HG03159 (cell line): ENCODE measurements around the gene PLXNA3.

Source experiments
- ATAC-seq: cut with Tn5 transposase; IDR thresholded peaks from one replicate; pipeline ENCODE4 v1.9.1; 2021; ENCODE audit warnings: mild to moderate bottlenecking, moderate library complexity; ENCODE audit not compliant: unreplicated experiment

PLXNA3 gene

DNA sequence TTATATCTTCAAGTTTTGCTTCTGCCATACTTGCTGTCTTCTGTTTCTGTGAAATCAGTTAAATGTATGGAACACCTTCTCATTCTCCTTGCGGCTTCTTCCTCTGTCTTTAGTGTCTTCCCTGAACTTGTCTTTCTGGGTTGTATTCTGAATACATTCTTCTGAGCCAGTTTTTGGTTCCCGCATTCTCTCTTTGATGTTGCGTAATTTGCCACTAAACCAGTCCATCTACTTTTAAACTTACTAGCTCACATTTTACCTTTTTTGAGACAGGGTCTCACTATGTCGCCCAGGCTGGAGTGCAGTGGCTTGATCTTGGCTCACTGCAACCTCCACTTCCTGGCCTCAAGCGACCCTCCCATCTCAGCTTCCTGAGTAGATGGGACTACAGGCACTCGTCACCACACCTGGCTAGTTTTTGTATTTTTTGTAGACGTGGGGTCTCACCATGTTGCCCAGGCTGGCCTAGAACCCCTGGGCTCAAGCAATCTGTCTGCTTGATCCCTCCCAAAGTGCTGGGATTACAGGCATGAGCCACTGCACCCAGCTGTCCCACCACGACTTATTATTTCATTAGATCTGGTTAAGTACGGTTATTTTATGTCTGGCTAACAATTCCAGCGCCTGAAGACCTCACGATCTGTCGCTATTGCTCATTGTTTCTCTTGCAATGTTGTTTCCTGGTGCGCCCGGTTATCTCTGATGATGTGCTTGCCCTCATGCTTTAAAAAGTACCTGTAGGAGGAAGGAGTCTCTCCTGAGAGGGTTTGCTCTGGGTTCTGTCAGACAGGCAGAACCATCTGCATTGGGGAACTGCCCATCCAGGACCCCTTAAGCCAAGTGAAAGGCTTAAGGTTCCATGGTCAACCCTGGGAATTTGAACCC lies 67.8 kb downstream of the PLXNA3 start:
- ATAC-seq = no peak

DNA sequence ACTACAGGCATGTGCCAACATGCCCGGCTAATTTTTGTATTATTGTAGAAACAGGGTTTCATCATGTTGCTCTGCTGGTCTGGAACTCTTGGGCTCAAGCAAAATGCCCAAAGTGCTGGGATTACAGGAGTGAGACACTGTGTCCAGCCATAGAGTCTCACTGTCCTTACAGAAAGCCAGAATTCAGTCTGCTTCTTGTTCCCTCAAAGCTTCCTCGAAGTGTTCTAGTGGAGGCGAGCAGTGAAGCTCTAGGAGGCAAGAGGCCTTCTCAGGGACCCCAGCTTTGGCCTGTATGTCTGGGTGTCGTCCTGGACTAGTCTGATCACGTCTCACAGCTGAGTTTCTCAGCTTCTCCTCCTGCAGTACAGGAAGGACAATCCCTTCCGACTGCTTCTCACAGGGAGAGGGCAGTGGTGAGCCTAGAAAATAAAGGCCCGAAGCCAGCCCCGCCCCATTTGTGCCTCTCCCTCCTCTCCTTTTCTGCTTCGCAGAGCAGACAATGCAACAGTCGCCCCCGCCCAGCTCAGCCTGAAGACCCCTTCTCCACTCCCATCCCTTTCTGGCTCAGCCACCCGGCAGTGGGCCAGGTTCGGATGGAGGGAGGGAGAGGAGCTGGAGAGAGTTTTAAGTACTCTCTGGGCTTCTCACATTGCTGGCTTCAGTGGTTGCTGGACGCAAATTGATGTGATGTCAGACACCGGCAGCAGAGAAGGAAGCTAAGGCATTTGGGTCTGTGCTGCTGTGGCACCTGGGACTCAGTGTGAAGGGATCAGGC lies 69.0 kb downstream of the PLXNA3 start:
- peak; percentile 69 for ATAC-seq
